NB4 (cell line): Measurements from ENCODE around the gene CD2AP.

Source experiments
- MYC ChIP-seq: IDR thresholded peaks from 2 replicates; pipeline ENCODE4 v1.6.1; 2011; ENCODE audit warnings: low read depth, low read length
- POLR2A ChIP-seq: IDR thresholded peaks from 2 replicates; pipeline ENCODE4 v1.6.1; 2011; ENCODE audit warnings: mild to moderate bottlenecking; ENCODE audit not compliant: insufficient read length; ENCODE audit errors: extremely low read depth
- TF ChIP-seq, protein P1 (sequence below): IDR thresholded peaks from one replicate; pipeline ENCODE4 v1.5.1; 2012; ENCODE audit warnings: low read depth, low read length
- TF ChIP-seq, protein P2 (sequence below): IDR thresholded peaks from 2 replicates; pipeline ENCODE4 v1.6.1; 2011; ENCODE audit warnings: low read depth, low read length

DNA sequence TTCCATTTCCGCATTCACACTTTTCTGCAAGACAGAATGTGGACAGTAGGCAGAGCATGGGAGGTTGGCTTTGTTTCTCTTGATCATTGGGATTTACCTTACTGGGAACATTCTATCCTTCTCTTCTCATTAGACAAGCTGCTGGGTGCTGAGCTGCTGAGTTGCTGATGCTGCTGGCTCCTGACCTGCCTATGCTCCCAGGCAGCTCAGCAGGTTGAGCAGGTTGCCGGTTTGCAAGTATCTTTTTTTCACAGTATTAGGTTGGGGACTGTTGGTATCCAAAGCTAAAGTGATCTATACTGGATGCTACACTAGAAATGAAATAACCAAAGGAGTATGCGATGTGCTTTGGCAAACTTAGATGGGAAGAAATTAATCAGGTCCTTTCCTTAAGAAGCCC is 197.1 kb downstream of the CD2AP start:
- TF ChIP-seq, protein P1, sequence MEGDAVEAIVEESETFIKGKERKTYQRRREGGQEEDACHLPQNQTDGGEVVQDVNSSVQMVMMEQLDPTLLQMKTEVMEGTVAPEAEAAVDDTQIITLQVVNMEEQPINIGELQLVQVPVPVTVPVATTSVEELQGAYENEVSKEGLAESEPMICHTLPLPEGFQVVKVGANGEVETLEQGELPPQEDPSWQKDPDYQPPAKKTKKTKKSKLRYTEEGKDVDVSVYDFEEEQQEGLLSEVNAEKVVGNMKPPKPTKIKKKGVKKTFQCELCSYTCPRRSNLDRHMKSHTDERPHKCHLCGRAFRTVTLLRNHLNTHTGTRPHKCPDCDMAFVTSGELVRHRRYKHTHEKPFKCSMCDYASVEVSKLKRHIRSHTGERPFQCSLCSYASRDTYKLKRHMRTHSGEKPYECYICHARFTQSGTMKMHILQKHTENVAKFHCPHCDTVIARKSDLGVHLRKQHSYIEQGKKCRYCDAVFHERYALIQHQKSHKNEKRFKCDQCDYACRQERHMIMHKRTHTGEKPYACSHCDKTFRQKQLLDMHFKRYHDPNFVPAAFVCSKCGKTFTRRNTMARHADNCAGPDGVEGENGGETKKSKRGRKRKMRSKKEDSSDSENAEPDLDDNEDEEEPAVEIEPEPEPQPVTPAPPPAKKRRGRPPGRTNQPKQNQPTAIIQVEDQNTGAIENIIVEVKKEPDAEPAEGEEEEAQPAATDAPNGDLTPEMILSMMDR, result no peak
- TF ChIP-seq POLR2A (no peak), MYC (no peak)
- TF ChIP-seq, protein P2, sequence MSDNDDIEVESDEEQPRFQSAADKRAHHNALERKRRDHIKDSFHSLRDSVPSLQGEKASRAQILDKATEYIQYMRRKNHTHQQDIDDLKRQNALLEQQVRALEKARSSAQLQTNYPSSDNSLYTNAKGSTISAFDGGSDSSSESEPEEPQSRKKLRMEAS, result no peak
